Activated naive CD4-positive, alpha-beta T cell treated with anti-CD3 and anti-CD28 coated beads, Interleukin-2, amount 50 U/mL, for 24 hours (primary cell): ENCODE measurements around the gene SCAF4.
"Not testable (repeated sequence)": the region's sequence is repeated elsewhere in the genome, so short reads cannot be mapped to it uniquely, and the experiment has no call there.

Source experiments
- H3K27ac Mint-ChIP-seq: one replicate; pipeline ENCODE4 v1.8.0; 2021; ENCODE audit warnings: mild to moderate bottlenecking, mixed read lengths
- H3K27me3 Mint-ChIP-seq: one replicate; pipeline ENCODE4 v1.8.0; 2021; ENCODE audit warnings: mixed read lengths
- H3K36me3 Mint-ChIP-seq: one replicate; pipeline ENCODE4 v1.8.0; 2021; ENCODE audit warnings: mixed read lengths
- H3K4me1 Mint-ChIP-seq: one replicate; pipeline ENCODE4 v1.8.0; 2021; ENCODE audit warnings: mixed read lengths
- H3K4me3 Mint-ChIP-seq: one replicate; pipeline ENCODE4 v1.8.0; 2021; ENCODE audit warnings: mild to moderate bottlenecking, mixed read lengths
- H3K9me3 Mint-ChIP-seq: one replicate; pipeline ENCODE4 v1.8.0; 2021; ENCODE audit warnings: mixed read lengths

Gene SCAF4

GRCh38 chr21:31752352-31752751 is 20.4 kb upstream of the SCAF4 start:
- no peaks in the 10 kb centered on the region for H3K36me3 Mint-ChIP-seq
- no peak overlapping the region for H3K4me3 Mint-ChIP-seq
- no peaks in the 10 kb centered on the region for H3K9me3 Mint-ChIP-seq

GRCh38 chr21:31750843-31751242 is 18.9 kb upstream of the SCAF4 start:
- Mint-ChIP-seq H3K4me3 (no peak overlapping the region), H3K27me3 (no peaks in the 10 kb centered on the region), H3K27ac (no peak overlapping the region), H3K36me3 (peaks cover 7% of the 10 kb centered on the region), H3K4me1 (no peaks in the 10 kb centered on the region), H3K9me3 (peaks cover 6% of the 10 kb centered on the region)

More at GRCh38 chr21:31752352-31752751, 20.4 kb upstream of the SCAF4 start:
- no peaks in the 10 kb centered on the region for H3K4me1 Mint-ChIP-seq
- no peak overlapping the region for H3K27ac Mint-ChIP-seq
- no peaks in the 10 kb centered on the region for H3K27me3 Mint-ChIP-seq

GRCh38 chr21:31744182-31744800 is 12.4 kb upstream of the SCAF4 start:
- Mint-ChIP-seq H3K36me3 (peaks cover 7% of the 10 kb centered on the region), H3K9me3 (peaks cover 6% of the 10 kb centered on the region), H3K4me3 (no peak overlapping the region), H3K27ac (no peak overlapping the region), H3K27me3 (no peaks in the 10 kb centered on the region), H3K4me1 (no peaks in the 10 kb centered on the region)

GRCh38 chr21:31743712-31744111 is 11.8 kb upstream of the SCAF4 start:
- H3K27me3 Mint-ChIP-seq, result no peaks in the 10 kb centered on the region
- no peak overlapping the region for H3K27ac Mint-ChIP-seq
- H3K9me3 Mint-ChIP-seq, result peaks cover 6% of the 10 kb centered on the region
- no peak overlapping the region for H3K4me3 Mint-ChIP-seq
- H3K36me3 Mint-ChIP-seq, result peaks cover 7% of the 10 kb centered on the region
- H3K4me1 Mint-ChIP-seq, result no peaks in the 10 kb centered on the region

GRCh38 chr21:31741116-31741515 is 9.2 kb upstream of the SCAF4 start:
- H3K27ac Mint-ChIP-seq, result no peak overlapping the region
- peaks cover 3% of the 10 kb centered on the region for H3K9me3 Mint-ChIP-seq
- H3K4me3 Mint-ChIP-seq, result no peak overlapping the region
- no peaks in the 10 kb centered on the region for H3K27me3 Mint-ChIP-seq
- peaks cover 3% of the 10 kb centered on the region for H3K36me3 Mint-ChIP-seq
- H3K4me1 Mint-ChIP-seq, result no peaks in the 10 kb centered on the region

GRCh38 chr21:31737586-31738397 is 5.9 kb upstream of the SCAF4 start:
- not testable (repeated sequence) for H3K36me3 Mint-ChIP-seq, H3K9me3 Mint-ChIP-seq, H3K4me3 Mint-ChIP-seq, H3K27me3 Mint-ChIP-seq, H3K27ac Mint-ChIP-seq
- peaks cover 11% of the 10 kb centered on the region for H3K4me1 Mint-ChIP-seq

GRCh38 chr21:31735511-31735992 is 3.6 kb upstream of the SCAF4 start:
- no peak overlapping the region for H3K4me3 Mint-ChIP-seq

GRCh38 chr21:31733551-31734149 is 1.7 kb upstream of the SCAF4 start:
- no peaks in the 10 kb centered on the region for H3K9me3 Mint-ChIP-seq
- H3K4me1 Mint-ChIP-seq, result peaks cover 16% of the 10 kb centered on the region
- no peak overlapping the region for H3K4me3 Mint-ChIP-seq
- no peaks in the 10 kb centered on the region for H3K36me3 Mint-ChIP-seq
- H3K27ac Mint-ChIP-seq, result no peak overlapping the region
- H3K27me3 Mint-ChIP-seq, result no peaks in the 10 kb centered on the region

More at GRCh38 chr21:31735511-31735992, 3.6 kb upstream of the SCAF4 start:
- Mint-ChIP-seq H3K27ac (no peak overlapping the region), H3K36me3 (no peaks in the 10 kb centered on the region), H3K27me3 (no peaks in the 10 kb centered on the region), H3K4me1 (peaks cover 11% of the 10 kb centered on the region), H3K9me3 (no peaks in the 10 kb centered on the region)

GRCh38 chr21:31732597-31733550 is 956 bp upstream of the SCAF4 start:
- H3K9me3 Mint-ChIP-seq, result no peaks in the 10 kb centered on the region
- H3K36me3 Mint-ChIP-seq, result no peaks in the 10 kb centered on the region
- H3K4me3 Mint-ChIP-seq, result no peak overlapping the region
- peaks cover 16% of the 10 kb centered on the region for H3K4me1 Mint-ChIP-seq
- no peaks in the 10 kb centered on the region for H3K27me3 Mint-ChIP-seq
- H3K27ac Mint-ChIP-seq, result no peak overlapping the region

GRCh38 chr21:31731056-31731856 is 662 bp downstream of the SCAF4 start:
- peak overlapping the region; percentile 71 for H3K27ac Mint-ChIP-seq
- no peak overlapping the region for H3K4me3 Mint-ChIP-seq
- H3K4me1 Mint-ChIP-seq, result peaks cover 16% of the 10 kb centered on the region
- no peaks in the 10 kb centered on the region for H3K9me3 Mint-ChIP-seq
- H3K27me3 Mint-ChIP-seq, result no peaks in the 10 kb centered on the region
- no peaks in the 10 kb centered on the region for H3K36me3 Mint-ChIP-seq

- Mint-ChIP-seq H3K9me3 (no peaks in the 10 kb centered on the region), H3K4me1 (peaks cover 14% of the 10 kb centered on the region), H3K36me3 (no peaks in the 10 kb centered on the region), H3K4me3 (no peak overlapping the region), H3K27ac (peak overlapping the region; percentile 71), H3K27me3 (no peaks in the 10 kb centered on the region)
Observed at GRCh38 chr21:31730712-31731055, 1.2 kb downstream of the SCAF4 start.

- peaks cover 14% of the 10 kb centered on the region for H3K4me1 Mint-ChIP-seq
- no peak overlapping the region for H3K4me3 Mint-ChIP-seq
- H3K36me3 Mint-ChIP-seq, result no peaks in the 10 kb centered on the region
- H3K27me3 Mint-ChIP-seq, result no peaks in the 10 kb centered on the region
- H3K9me3 Mint-ChIP-seq, result no peaks in the 10 kb centered on the region
- no peak overlapping the region for H3K27ac Mint-ChIP-seq
Observed at GRCh38 chr21:31729622-31730343, 2.1 kb downstream of the SCAF4 start.

- no peaks in the 10 kb centered on the region for H3K27me3 Mint-ChIP-seq
- H3K36me3 Mint-ChIP-seq, result no peaks in the 10 kb centered on the region
- peaks cover 22% of the 10 kb centered on the region for H3K4me1 Mint-ChIP-seq
- no peak overlapping the region for H3K27ac Mint-ChIP-seq
- no peaks in the 10 kb centered on the region for H3K9me3 Mint-ChIP-seq
- no peak overlapping the region for H3K4me3 Mint-ChIP-seq
Observed at GRCh38 chr21:31728952-31729351, 3.0 kb downstream of the SCAF4 start.

GRCh38 chr21:31728191-31728590 is 3.7 kb downstream of the SCAF4 start:
- H3K36me3 Mint-ChIP-seq, result no peaks in the 10 kb centered on the region
- H3K9me3 Mint-ChIP-seq, result no peaks in the 10 kb centered on the region
- H3K27ac Mint-ChIP-seq, result no peak overlapping the region
- no peaks in the 10 kb centered on the region for H3K27me3 Mint-ChIP-seq
- no peak overlapping the region for H3K4me3 Mint-ChIP-seq
- H3K4me1 Mint-ChIP-seq, result peaks cover 30% of the 10 kb centered on the region
